ENCODE data around the gene GLP2R. TPM values are rescaled to one million over a fixed set of nuclear protein-coding genes. Genes with fewer than 3 reads are reported as not detected.

Gene GLP2R
- total and polyA plus RNA-seq, 2 of the 8 experiments (the other 6 are each of a cell fraction or from before 2014, with no cell fraction given): not detected

GRCh38 chr17:9904277-9905077, 78.8 kb downstream of the GLP2R start:
- H3K18ac ChIP-seq (ENCODE audit: extremely low read depth, low read length): no peak overlapping the region
- no peak overlapping the region for H2BK5ac ChIP-seq (ENCODE audit: low read depth, low read length)
- no peak for DNase-seq (ENCODE audit: low read depth in 1 of 2, low spot score in 2 of 2)
- H3K36me3 ChIP-seq (ENCODE audit: control insufficient read depth in 2 of 4, insufficient read depth in 4 of 4, low read length in 3 of 4): no peaks in the 10 kb centered on the region
- H3K79me2 ChIP-seq (ENCODE audit: control insufficient read depth in 1 of 2, insufficient read depth in 2 of 2, low read length in 2 of 2): no peaks in the 10 kb centered on the region
- no peak overlapping the region for H3K4me3 ChIP-seq (ENCODE audit: extremely low read depth in 1 of 4, insufficient read depth in 2 of 4, low read depth in 3 of 4, low read length in 4 of 4)
- H2AFZ ChIP-seq (ENCODE audit: low read length): no peak overlapping the region
- POLR2A ChIA-PET (ENCODE audit: partially characterized antibody): interaction anchor here (0.6 kb wide), 2 partner anchors 281 to 817 kb away, joined by 3 read pairs; no protein-coding TSS in a partner anchor
- no peaks in the 10 kb centered on the region; a peak in 1 of 7 replicates for H3K27me3 ChIP-seq (replicated peaks in 1 of 4; ENCODE audit: control insufficient read depth in 3 of 4, extremely low read depth in 1 of 4, insufficient read depth in 3 of 4, low read length in 3 of 4)
- no peak overlapping the region for H3K27ac ChIP-seq (ENCODE audit: low read depth, low read length)
- no peaks in the 10 kb centered on the region for H4K20me1 ChIP-seq (replicated peaks in 1 of 2; ENCODE audit: control insufficient read depth in 1 of 2, insufficient read depth in 2 of 2, low read length in 2 of 2)
- H3K23ac ChIP-seq (ENCODE audit: insufficient read length): no peak overlapping the region
- no peaks in the 10 kb centered on the region for H3K9me3 ChIP-seq (ENCODE audit: insufficient read depth in 2 of 2, low read depth in 1 of 2, low read length in 1 of 2)
- WGBS, 2 experiments (ENCODE audit: extremely low coverage in 1 of 2, insufficient coverage in 1 of 2, insufficient read length in 1 of 2, insufficient replicate concordance in 2 of 2, low coverage in 1 of 2, low lambda C conversion rate in 2 of 2, missing lambda C conversion rate in 1 of 2): 90% methylated on average over 31 of the region's 35 CpGs; no CpG with 5 or more reads in 1 of the 2 experiments
- no peak overlapping the region for H3K4me2 ChIP-seq (ENCODE audit: insufficient read depth in 1 of 2, low read depth in 2 of 2, low read length in 2 of 2)
- no peak overlapping the region for H2BK15ac ChIP-seq (ENCODE audit: low read length)
- H4K91ac ChIP-seq (replicated peaks; ENCODE audit: insufficient read length, low read length): no peak overlapping the region
- no peak overlapping the region for H2BK120ac ChIP-seq (replicated peaks; ENCODE audit: low read depth, low read length)
- H3K4ac ChIP-seq (replicated peaks; ENCODE audit: insufficient read length, low read depth, low read length): no peak overlapping the region
- CTCF ChIA-PET (ENCODE audit: partially characterized antibody): interaction anchor here (0.8 to 10.8 kb wide), 9 partner anchors 13 to 382 kb away, joined by 3 to 101 read pairs (median 10); no protein-coding TSS in a partner anchor
- H3K79me1 ChIP-seq (ENCODE audit: low read depth, low read length): no peaks in the 10 kb centered on the region
- H3K56ac ChIP-seq (replicated peaks; ENCODE audit: insufficient read length, low read depth, low read length): no peak overlapping the region
- no peak overlapping the region for H2AK5ac ChIP-seq (ENCODE audit: low read depth, low read length)
- no peak overlapping the region for H2BK20ac ChIP-seq (ENCODE audit: low read length)
- no peak overlapping the region for H4K8ac ChIP-seq (ENCODE audit: extremely low read depth, insufficient read depth, low read length)
- H3K9ac ChIP-seq (replicated peaks in 1 of 4; ENCODE audit: extremely low read depth in 1 of 4, low read depth in 3 of 4, low read length in 3 of 4): no peak overlapping the region
- H2BK12ac ChIP-seq (ENCODE audit: low read depth, low read length): no peak overlapping the region
- H3K23me2 ChIP-seq (ENCODE audit: low read depth, low read length): no peaks in the 10 kb centered on the region
- H3K14ac ChIP-seq (ENCODE audit: insufficient read length): no peak overlapping the region
- peaks cover 0 to 4% (median 2%) of the 10 kb centered on the region in 4 experiments; a peak in 3 of 7 replicates for H3K4me1 ChIP-seq (replicated peaks in 1 of 4; ENCODE audit: control insufficient read depth in 3 of 4, insufficient read depth in 4 of 4, low read length in 3 of 4)
- no peak for FAIRE-seq
- H4K5ac ChIP-seq (ENCODE audit: insufficient read length, low read depth, low read length): no peak overlapping the region
- TF ChIP-seq CHD1 (IDR thresholded peaks at IDR 0.05; ENCODE audit: low read depth, low read length) (no peak), KDM4A (IDR thresholded peaks at IDR 0.05; ENCODE audit: low read depth, low read length, severe bottlenecking) (no peak), TCF12 (IDR thresholded peaks at IDR 0.05; ENCODE audit: low read depth, low read length) (no peak), CEBPB (IDR thresholded peaks at IDR 0.05; ENCODE audit: low read depth, low read length) (no peak), YY1 (IDR thresholded peaks at IDR 0.05; ENCODE audit: low read depth, low read length) (no peak), EGR1 (IDR thresholded peaks at IDR 0.05; ENCODE audit: borderline replicate concordance, low read depth, low read length) (no peak), RNF2 (IDR thresholded peaks at IDR 0.05; ENCODE audit: borderline replicate concordance, low read depth, low read length, missing control alignments, poor library complexity, severe bottlenecking) (no peak), HDAC2 (IDR thresholded peaks at IDR 0.05; ENCODE audit: borderline replicate concordance in 1 of 2, low read depth in 2 of 2, low read length in 2 of 2) (no peak), CREB1 (IDR thresholded peaks at IDR 0.05) (no peak), ATF2 (IDR thresholded peaks at IDR 0.05; ENCODE audit: low read length) (no peak)

All from H1 (cell line).